Stimulated activated CD8-positive, alpha-beta memory T cell treated with anti-CD3 and anti-CD28 coated beads, Interleukin-12 subunit alpha, Interleukin-12 subunit beta, amount 100 ng/mL, for 24 hours (primary cell): ENCODE data around the gene PRLH.

Experiments
- DNase-seq: peaks from one replicate; pipeline ENCODE4 v3.0.0-alpha.2; 2020; ENCODE audit errors: extremely low read depth

Gene PRLH

GRCh38 chr2:237539681-237540080 is 26.7 kb upstream of the PRLH start:
- no peak for DNase-seq

- no peak for DNase-seq
These were observed 26.1 kb upstream of the PRLH start for GRCh38 chr2:237540223-237540775.

DNA sequence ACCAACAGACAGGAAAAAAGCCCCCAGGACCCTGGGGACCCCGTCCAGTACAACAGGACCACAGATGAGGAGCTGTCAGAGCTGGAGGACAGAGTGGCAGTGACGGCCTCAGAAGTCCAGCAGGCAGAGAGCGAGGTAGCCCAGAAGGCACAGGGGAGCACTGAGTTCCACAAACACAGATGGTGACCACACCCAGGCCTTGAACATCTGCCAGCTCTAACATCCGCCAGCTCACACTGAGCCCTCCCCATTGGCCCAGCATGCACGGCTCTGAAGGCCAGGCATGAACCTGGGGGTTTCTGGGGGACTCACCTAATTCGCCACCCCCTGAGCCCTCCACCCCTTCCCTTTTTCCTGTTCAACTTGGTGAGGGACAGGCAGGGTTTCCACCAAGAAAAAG is 25.6 kb upstream of the PRLH start:
- DNase-seq: no peak

DNA sequence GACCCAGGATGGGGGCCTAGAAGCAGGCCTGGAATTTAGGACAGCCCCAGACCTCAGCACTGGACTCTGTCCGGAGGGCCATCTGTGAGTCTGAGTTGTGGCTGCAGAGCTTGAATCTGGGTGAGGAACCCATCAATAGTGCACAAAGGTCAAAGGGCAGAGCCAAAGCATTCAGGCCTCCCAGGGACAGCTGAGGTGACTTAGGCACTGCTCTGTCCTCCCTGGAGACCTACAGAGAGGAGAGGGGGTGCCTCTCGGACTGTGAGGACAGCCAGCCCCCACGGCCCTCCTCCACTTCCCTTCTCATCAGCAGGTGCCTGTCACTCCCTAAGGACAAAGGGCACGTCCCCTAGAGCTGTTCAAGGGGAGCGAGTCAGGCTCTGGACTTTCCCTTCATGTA is 25.1 kb upstream of the PRLH start:
- no peak for DNase-seq

DNA sequence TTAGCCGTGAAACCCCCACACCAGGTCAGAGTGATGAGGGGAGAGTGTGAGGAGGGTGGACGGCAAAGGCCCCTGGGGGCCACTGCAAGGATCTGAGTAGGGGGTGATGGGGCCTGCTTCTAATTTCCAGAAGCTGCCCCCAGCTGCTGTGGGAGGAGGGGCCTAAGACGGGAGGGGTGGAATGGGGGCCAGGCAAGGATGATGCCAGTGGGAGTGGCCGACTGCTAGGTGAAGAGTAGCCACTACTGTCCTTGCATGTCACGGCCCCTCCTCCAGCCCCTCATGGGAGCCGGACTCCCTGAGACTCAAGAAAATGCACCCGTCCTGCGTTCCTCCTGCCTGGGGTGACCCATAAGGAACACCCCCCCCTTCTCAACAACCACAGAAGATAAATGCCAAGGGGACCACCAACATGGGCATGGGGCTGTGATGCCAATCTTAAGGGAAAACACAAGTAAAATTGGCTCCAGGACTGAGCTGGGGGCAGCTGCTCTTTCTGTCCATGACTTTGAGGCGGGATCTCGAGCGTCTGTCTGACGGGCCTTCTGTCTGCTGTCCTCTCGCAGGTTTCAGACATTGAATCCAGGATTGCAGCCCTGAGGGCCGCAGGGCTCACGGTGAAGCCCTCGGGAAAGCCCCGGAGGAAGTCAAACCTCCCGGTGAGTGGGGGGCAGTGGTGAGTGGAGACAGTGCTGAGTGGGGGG is 24.2 kb upstream of the PRLH start:
- no peak for DNase-seq

GRCh38 chr2:237546040-237546875 is 20.1 kb upstream of the PRLH start:
- DNase-seq: no peak

GRCh38 chr2:237546876-237547395 is 19.4 kb upstream of the PRLH start:
- no peak for DNase-seq

- DNase-seq: no peak
These were observed 18.4 kb upstream of the PRLH start for GRCh38 chr2:237547841-237548416.

- DNase-seq: no peak
These were observed 17.2 kb upstream of the PRLH start for GRCh38 chr2:237549216-237549615.

DNA sequence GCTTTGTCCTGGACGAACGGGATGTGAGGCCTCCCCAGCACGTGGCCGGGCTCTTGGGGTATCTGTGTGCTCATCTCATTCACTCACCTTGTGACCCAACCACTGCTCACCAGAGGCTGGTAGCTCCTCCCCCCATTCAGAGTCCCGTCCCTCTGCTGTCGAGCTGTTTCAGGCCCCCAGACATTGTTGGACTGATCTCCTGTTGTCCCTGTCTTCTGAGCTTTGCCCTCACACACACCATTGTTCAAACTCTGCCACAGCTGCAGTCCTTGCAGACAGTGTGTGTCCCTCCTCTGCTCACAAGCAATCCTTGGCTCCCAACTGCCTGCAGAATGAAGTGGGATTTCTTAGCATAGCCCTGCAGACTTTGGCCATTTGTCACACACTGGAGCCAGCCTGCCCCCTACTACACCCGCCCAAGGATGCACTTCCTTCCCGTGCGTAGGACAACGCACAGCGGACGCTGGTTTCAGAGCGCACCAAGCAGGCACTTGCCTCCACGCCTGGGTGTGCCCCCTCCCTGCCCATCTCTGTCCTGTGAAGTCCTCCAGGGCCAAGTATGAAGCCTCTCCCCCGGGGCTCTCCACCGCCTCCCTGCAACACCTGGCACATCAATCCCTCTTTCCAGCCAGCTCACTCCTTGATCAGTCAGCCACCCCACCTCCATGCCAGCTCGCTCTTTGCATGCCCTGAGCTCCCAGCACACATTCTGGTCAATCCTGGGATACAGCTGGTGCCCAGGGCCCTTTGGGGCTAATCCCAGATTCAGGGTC is 16.5 kb upstream of the PRLH start:
- DNase-seq: no peak

DNA sequence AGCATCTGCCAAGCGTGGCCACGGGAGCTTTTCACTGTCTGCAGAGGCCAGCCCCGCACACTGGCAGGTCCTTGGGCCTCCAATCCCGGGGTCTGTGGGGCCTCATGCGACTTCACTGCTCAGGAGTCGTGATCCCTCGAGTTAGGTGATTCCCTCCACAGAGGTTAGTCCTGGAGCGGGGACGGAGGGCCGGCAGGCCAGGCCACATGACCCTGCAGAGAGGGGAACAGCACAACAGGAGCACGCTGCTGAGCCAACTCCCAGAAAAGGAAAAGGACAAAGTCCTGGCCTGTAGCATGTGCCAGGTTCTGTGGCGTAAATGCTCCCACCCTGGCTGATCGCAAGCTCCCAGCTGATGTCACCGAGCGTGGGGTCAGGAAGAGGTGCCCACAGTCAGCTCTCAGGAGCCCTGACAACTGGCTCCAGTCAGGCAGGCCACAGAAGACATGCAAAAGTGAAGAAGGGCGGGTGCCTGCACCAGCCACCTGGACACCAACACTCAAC is 15.3 kb upstream of the PRLH start:
- no peak for DNase-seq

- no peak for DNase-seq
These were observed 13.5 kb upstream of the PRLH start for GRCh38 chr2:237552908-237553307.

DNA sequence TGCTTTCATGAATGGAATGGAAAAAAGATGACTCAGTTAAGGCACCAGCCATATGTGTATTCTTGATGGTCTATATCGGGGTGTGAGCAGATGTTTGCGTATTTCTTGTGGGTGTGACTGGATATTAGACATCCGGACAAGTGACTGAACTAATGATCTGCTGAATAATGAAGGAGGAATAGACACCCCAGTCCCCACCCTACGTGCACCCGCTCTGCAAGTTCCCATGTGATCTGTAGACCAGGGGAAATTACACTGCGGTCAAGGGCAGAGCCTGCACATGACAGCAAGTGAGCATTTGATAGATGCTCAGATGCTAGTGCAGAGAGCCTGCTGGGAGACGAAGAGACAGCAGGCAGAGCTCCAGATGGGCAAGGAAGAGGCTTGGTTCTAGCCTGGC is 12.4 kb upstream of the PRLH start:
- DNase-seq: no peak

- DNase-seq: no peak
These were observed 10.8 kb upstream of the PRLH start for GRCh38 chr2:237555560-237555959.

DNA sequence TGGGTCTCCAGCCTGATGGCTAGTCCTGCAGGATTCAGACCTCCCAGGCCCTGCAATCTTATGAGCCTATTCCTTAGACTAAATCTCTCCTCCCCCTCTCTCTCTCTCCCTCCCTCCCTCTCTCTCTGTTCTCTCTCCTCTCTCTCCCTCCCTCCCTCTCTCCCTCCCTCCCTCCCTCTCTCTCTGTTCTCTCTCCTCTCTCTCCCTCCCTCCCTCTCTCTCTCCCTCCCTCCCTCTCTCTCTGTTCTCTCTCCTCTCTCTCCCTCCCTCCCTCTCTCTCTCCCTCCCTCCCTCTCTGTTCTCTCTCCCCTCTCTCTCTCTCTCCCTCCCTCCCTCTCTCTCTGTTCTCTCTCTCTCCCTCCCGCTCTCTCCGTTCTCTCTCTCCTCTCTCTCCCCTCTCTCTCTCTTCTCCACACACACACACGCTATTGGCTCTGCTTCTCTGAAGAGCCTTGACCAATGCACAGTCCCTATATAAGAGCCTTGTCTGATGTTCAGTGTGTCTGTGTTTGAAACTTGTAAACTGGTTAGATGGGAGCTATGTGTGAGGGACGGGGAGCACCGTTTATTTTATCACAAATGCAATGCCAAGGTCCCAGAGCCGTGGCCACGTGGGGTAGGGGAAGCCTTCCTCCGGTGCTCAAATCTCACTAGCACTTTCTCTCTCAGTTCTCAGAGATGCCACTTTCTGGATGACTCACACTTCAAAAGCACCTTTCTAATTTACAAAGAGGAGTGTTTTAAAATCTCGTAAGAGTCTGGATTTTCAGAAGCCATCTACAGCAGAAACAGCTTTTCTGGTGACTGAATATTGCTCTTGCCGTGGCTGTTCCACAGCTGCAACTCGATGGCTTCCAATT is 9.4 kb upstream of the PRLH start:
- no peak for DNase-seq

- DNase-seq: no peak
These were observed 8.8 kb upstream of the PRLH start for GRCh38 chr2:237557633-237558015.

DNA sequence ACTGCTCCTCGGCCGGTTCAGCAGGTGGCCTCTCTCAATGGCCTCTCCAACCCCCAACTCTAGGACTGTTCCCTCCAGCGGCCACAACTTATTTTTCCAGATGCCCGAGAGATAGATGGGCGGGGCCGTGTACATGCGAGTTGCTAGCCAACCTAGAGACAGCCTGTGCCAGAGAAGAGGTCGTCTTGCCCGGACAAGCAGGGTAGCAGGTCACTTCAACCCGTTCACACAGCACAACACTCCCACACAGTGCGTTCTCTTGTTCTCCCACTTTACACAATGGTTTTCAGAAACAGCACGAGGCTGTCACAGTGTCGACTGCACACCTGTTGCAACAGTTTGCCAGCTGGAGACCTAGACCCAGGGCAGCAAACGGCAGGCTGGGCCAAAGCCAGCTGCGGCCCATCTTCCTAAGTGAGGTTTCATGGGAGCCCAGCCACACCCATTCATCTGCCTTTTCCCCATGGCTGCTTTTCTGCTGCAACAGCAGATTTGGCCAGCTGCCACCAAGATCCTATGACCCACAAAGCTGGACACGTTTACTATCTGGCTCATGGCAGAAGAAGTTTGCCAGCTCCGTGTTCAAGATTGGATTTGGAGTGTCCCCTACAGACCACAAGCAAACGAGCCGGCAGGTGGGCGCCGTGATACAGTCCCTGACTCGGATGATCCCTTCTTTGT is 7.3 kb upstream of the PRLH start:
- no peak for DNase-seq

DNA sequence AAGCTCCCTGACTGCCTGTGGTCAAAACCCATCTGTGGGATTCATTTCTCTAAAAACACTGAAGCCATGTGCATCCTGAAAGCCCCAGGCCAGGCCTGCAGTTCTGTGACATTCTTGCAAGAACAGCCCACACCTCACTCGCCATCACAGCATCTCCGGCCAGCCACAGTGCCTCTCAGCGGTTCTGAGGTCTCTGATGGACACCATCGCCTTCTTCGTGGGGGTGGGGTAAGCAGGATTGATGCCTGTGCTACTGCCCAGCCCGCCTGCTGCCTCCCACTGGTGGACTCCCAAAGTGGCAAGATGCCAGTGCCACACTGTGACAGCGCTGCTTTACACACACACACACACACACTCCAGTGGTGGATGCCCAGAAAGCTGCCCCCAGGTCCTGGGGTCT is 5.2 kb upstream of the PRLH start:
- no peak for DNase-seq

DNA sequence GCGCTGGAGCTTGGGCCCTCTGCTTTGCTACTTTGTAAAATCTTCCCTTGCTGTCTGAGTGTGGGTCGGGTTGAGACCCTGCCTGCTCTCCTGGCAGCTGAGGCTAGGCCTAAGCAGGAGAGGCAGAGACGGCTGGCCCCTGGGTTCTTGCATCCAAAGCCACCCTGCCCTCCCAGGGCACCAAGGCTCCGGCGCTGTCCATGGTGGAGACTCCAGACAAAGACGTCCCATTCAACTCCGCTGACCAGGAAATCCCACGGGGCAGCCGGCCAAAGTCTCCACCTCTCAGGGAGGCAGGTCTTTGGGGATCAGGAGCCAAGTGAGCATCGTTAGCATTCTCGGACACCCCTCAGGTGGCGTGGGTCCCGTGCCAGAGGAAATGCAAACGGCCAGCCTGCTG is 2.6 kb upstream of the PRLH start:
- no peak for DNase-seq

DNA sequence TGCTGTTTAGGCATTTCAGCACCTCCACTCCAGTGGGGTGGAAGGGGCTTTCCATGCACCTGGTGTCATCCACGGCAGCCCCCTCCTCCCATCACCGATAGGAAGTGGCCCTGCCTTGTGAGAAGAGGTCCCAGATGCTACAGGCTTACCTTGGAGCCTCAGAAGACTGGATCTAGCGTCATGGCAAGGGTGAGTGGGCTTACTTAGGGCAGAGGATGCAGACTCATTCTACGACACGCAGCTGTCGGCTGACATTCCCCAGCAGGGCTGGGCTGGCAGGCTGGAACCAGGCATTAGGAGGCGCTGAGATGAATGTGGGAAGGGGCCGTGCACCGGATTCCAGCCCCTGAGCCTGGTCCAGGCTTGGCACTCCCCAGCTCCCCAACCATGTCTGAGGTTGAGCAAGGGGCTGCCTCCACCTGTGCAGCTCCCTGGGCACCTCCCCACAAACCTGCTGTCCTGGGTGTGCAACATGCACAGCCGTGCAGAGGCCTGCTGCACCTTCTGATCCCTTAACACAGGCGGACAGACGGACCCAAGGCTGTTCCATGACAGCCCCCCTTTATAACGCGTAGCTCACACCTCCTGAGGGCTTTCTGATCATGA is 1.7 kb upstream of the PRLH start:
- DNase-seq: no peak
